GM12878 (cell line): ENCODE data around the gene APOA5.

ENCODE experiments used
- KDM1A ChIP-seq: fragments of 200-600 bp; sonication (generic); IDR thresholded peaks from 2 replicates; pipeline ENCODE4 v1.6.1; 2016; ENCODE audit warnings: borderline replicate concordance
- POLR2AphosphoS5 ChIP-seq: IDR thresholded peaks from 2 replicates; pipeline ENCODE4 v1.6.1; 2011; ENCODE audit warnings: mild to moderate bottlenecking, low read length, inconsistent platforms
- SRF ChIP-seq, 2 experiments: IDR thresholded peaks; 2 replicates each; pipeline ENCODE4 v1.6.1; 2011; ENCODE audit warnings: low read depth in 2 of 2, low read length in 2 of 2, mild to moderate bottlenecking in 1 of 2, moderate library complexity in 1 of 2
- TF ChIP-seq, protein P1 (sequence below), 3 experiments: IDR thresholded peaks in 2 of 3; conservative IDR thresholded peaks in 1 of 3; 2 replicates each; pipeline ENCODE4 v1.5.1; 2011; ENCODE audit warnings: low read depth in 3 of 3, low read length in 3 of 3, mild to moderate bottlenecking in 3 of 3, control low read depth in 2 of 3, moderate library complexity in 2 of 3, inconsistent platforms in 1 of 3, mixed read lengths in 1 of 3; ENCODE audit not compliant: control insufficient read depth in 2 of 3, insufficient read depth in 1 of 3; ENCODE audit errors: extremely low read depth in 1 of 3

GRCh38 chr11:116798368-116798767 is 6.7 kb upstream of the APOA5 start:
- no peak for TF ChIP-seq KDM1A
- TF ChIP-seq SRF (IDR thresholded peaks at IDR 0.05; ENCODE audit: low read depth in 2 of 2, low read length in 2 of 2) = no peak
- TF ChIP-seq, protein P1, sequence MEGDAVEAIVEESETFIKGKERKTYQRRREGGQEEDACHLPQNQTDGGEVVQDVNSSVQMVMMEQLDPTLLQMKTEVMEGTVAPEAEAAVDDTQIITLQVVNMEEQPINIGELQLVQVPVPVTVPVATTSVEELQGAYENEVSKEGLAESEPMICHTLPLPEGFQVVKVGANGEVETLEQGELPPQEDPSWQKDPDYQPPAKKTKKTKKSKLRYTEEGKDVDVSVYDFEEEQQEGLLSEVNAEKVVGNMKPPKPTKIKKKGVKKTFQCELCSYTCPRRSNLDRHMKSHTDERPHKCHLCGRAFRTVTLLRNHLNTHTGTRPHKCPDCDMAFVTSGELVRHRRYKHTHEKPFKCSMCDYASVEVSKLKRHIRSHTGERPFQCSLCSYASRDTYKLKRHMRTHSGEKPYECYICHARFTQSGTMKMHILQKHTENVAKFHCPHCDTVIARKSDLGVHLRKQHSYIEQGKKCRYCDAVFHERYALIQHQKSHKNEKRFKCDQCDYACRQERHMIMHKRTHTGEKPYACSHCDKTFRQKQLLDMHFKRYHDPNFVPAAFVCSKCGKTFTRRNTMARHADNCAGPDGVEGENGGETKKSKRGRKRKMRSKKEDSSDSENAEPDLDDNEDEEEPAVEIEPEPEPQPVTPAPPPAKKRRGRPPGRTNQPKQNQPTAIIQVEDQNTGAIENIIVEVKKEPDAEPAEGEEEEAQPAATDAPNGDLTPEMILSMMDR (IDR thresholded peaks at IDR 0.05 in 2 of 3, conservative IDR thresholded peaks at IDR 0.05 in 1 of 3; ENCODE audit: control insufficient read depth in 2 of 3, extremely low read depth in 1 of 3, insufficient read depth in 1 of 3, low read depth in 3 of 3, low read length in 3 of 3) = no peak
- no peak for TF ChIP-seq POLR2AphosphoS5
